T-cell (primary cell): ENCODE measurements around the gene ENOPH1. TPM values are rescaled to one million over a fixed set of nuclear protein-coding genes. Genes with fewer than 3 reads are reported as not detected.

Experiments
- ATAC-seq, 4 experiments: fragments of 200-7000 bp in 3 of 4; fragments of 150-1000 bp in 1 of 4; cut with Tn5 transposase; replicated peaks in 1 of 4; 1 replicate in 3 of 4; 2 replicates in 1 of 4; pipeline ENCODE4 v1.10.0; 2021; ENCODE audit warnings: moderate library complexity in 3 of 4, mild to moderate bottlenecking in 2 of 4, moderate number of reproducible peaks in 1 of 4
- CTCF ChIA-PET, 2 donors: fragments of 300-600 bp; sonication (Branson Sonifier 250); formaldehyde crosslinking; loops; one replicate each; lab custom pipeline; 2022; ENCODE audit warnings: antibody characterized with exemption in 2 of 2; lab: Charles Lee
- POLR2A ChIA-PET, 2 donors: fragments of 300-600 bp; sonication (Branson Sonifier 250); formaldehyde crosslinking; loops; one replicate each; lab custom pipeline; 2022; ENCODE audit warnings: antibody characterized with exemption in 2 of 2; lab: Charles Lee
- DNase-seq, 35 experiments: peaks; one replicate each; pipeline versions ENCODE4 v3.0.0 to v3.0.0-alpha.2; 2013 to 2023
- H3K27ac ChIP-seq: one replicate; pipeline ENCODE4 v1.5.1; 2013; ENCODE audit warnings: low read length
- H3K27me3 ChIP-seq, 2 experiments: replicated peaks in 1 of 2; 1 replicate in 1 of 2; 2 replicates in 1 of 2; pipeline versions ENCODE4 v1.6.1 to v1.7.0; 2013; ENCODE audit warnings: low read length in 1 of 2, mixed read lengths in 1 of 2; ENCODE audit not compliant: control insufficient read depth in 2 of 2, insufficient read depth in 2 of 2; ENCODE audit errors: extremely low read depth in 1 of 2
- H3K36me3 ChIP-seq, 2 donors: 1 replicate in 1 of 2; 2 replicates in 1 of 2; pipeline versions ENCODE4 v1.6.1 to v1.7.0; 2013; ENCODE audit warnings: low read length in 1 of 2; ENCODE audit not compliant: control insufficient read depth in 2 of 2, insufficient read depth in 1 of 2; ENCODE audit errors: extremely low read depth in 1 of 2
- H3K4me1 ChIP-seq, 2 experiments: 1 replicate in 1 of 2; 2 replicates in 1 of 2; pipeline versions ENCODE4 v1.6.1 to v1.7.0; 2013; ENCODE audit warnings: low read length in 2 of 2, mixed read lengths in 1 of 2; ENCODE audit not compliant: insufficient read depth in 2 of 2, control insufficient read depth in 1 of 2; ENCODE audit errors: extremely low read depth in 1 of 2
- H3K4me3 ChIP-seq, 2 donors: 1 replicate in 1 of 2; 2 replicates in 1 of 2; pipeline versions ENCODE4 v1.5.1 to v1.7.0; 2013; ENCODE audit warnings: mild to moderate bottlenecking in 2 of 2, low read length in 1 of 2, moderate library complexity in 1 of 2; ENCODE audit not compliant: control insufficient read depth in 1 of 2; ENCODE audit errors: extremely low read depth in 1 of 2
- H3K9me3 ChIP-seq: 2 replicates; pipeline ENCODE4 v1.7.0; 2013
- H3K27ac Mint-ChIP-seq, 2 donors: one replicate each; pipeline ENCODE4 v1.8.0; 2020 to 2021; ENCODE audit warnings: mild to moderate bottlenecking in 2 of 2, mixed read lengths in 2 of 2
- H3K27me3 Mint-ChIP-seq, 2 donors: one replicate each; pipeline ENCODE4 v1.8.0; 2021 to 2022; ENCODE audit warnings: mixed read lengths in 2 of 2
- H3K36me3 Mint-ChIP-seq: one replicate; pipeline ENCODE4 v1.8.0; 2021; ENCODE audit warnings: mixed read lengths
- H3K4me1 Mint-ChIP-seq, 3 donors: one replicate each; pipeline ENCODE4 v1.8.0; 2020 to 2022; ENCODE audit warnings: mixed read lengths in 3 of 3, mild to moderate bottlenecking in 1 of 3
- H3K4me3 Mint-ChIP-seq, 3 donors: one replicate each; pipeline ENCODE4 v1.8.0; 2020 to 2022; ENCODE audit warnings: mild to moderate bottlenecking in 3 of 3, mixed read lengths in 3 of 3, moderate library complexity in 3 of 3
- H3K9me3 Mint-ChIP-seq, 3 donors: one replicate each; pipeline ENCODE4 v1.8.0; 2020 to 2022; ENCODE audit warnings: mixed read lengths in 3 of 3
- WGBS: methylation state at CpG from one replicate; pipeline ENCODE4 v1.1.5; 2013; ENCODE audit warnings: missing lambda C conversion rate; ENCODE audit not compliant: insufficient coverage; 5-methylcytosine and 5-hydroxymethylcytosine counted together
- total RNA-seq, 35 experiments: library from RNA in 6 of 35; stranded (reverse) in 6 of 35; fragments of 120-200 nt in 1 of 35; gene quantifications; one replicate each; pipeline versions ENCODE4 v1.2.1 to v1.2.4 and lab custom pipeline; 2013 to 2026

The ENOPH1 gene
- total RNA-seq, 5 donors from 2014 or later (not counting 1 experiment from before 2014, with no cell fraction given) = 21.8 to 29.4 (median 25.9) TPM

DNA sequence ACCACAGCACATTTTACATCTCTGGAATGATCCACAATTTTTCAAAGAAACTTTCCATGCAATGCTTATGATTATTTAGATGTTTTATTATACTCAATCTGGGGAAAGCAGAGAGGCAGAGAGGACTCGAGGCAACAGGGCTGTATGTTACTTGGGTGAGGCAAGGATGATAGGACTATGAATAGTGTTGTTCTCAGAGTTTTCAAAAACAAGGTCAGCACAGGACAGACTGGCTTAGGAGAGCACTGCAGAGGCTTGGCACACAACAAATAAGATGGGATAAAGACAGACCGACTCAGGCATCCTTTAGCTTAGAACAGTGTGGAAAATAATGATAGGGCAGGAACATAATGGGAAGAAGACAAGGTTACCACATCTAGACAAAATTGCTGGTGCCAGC is 66.0 kb downstream of the ENOPH1 start:
- no peaks in the 10 kb centered on the region for H3K27me3 ChIP-seq
- no peak overlapping the region for H3K27ac Mint-ChIP-seq
- no peaks in the 10 kb centered on the region for H3K36me3 Mint-ChIP-seq
- no peaks in the 10 kb centered on the region for H3K9me3 ChIP-seq
- CTCF ChIA-PET = no interaction called here
- no peak for DNase-seq
- no peak overlapping the region for H3K4me3 ChIP-seq
- POLR2A ChIA-PET = no interaction called here
- no peaks in the 10 kb centered on the region for H3K36me3 ChIP-seq
- H3K9me3 Mint-ChIP-seq = no peaks in the 10 kb centered on the region
- no peak overlapping the region for H3K4me3 Mint-ChIP-seq
- peaks cover 0 to 1% of the 10 kb centered on the region in 2 donors for H3K27me3 Mint-ChIP-seq
- H3K4me1 ChIP-seq = no peaks in the 10 kb centered on the region
- ATAC-seq = no peak
- 100% methylated on average over 1 of the region's 2 CpGs for WGBS
- no peaks in the 10 kb centered on the region for H3K4me1 Mint-ChIP-seq
- H3K27ac ChIP-seq = no peak overlapping the region

GRCh38 chr4:82499738-82500434 is 69.5 kb downstream of the ENOPH1 start:
- Mint-ChIP-seq H3K27me3 (peaks cover 0 to 1% of the 10 kb centered on the region in 2 donors), H3K4me3 (no peak overlapping the region), H3K36me3 (no peaks in the 10 kb centered on the region), H3K4me1 (no peaks in the 10 kb centered on the region), H3K27ac (no peak overlapping the region), H3K9me3 (no peaks in the 10 kb centered on the region)
- no peak overlapping the region for H3K27ac ChIP-seq
- ChIA-PET CTCF (no interaction called here), POLR2A (interaction anchor here in 1 of 2 donors (0.6 kb wide), 1 partner anchor 427 kb away, joined by 5 read pairs; no protein-coding TSS in a partner anchor)
- no peaks in the 10 kb centered on the region for H3K36me3 ChIP-seq
- WGBS = 90% methylated on average over 2 of the region's 6 CpGs
- DNase-seq (no peak), ATAC-seq (no peak)
- H3K9me3 ChIP-seq = no peaks in the 10 kb centered on the region
- H3K4me1 ChIP-seq = no peaks in the 10 kb centered on the region
- H3K4me3 ChIP-seq = no peak overlapping the region
- H3K27me3 ChIP-seq = no peaks in the 10 kb centered on the region

GRCh38 chr4:82500435-82501153 is 70.2 kb downstream of the ENOPH1 start:
- CTCF ChIA-PET = no interaction called here

GRCh38 chr4:82501154-82501442 is 70.7 kb downstream of the ENOPH1 start:
- ChIA-PET POLR2A (no interaction called here), CTCF (no interaction called here)
- H3K9me3 ChIP-seq = no peaks in the 10 kb centered on the region
- no peaks in the 10 kb centered on the region for H3K9me3 Mint-ChIP-seq
- H3K27ac ChIP-seq = no peak overlapping the region
- ATAC-seq = no peak
- H3K27me3 ChIP-seq = no peaks in the 10 kb centered on the region
- peaks cover 0 to 1% of the 10 kb centered on the region in 2 donors for H3K27me3 Mint-ChIP-seq
- H3K4me1 ChIP-seq = no peaks in the 10 kb centered on the region
- no peak overlapping the region for H3K4me3 ChIP-seq
- H3K36me3 ChIP-seq = no peaks in the 10 kb centered on the region
- H3K27ac Mint-ChIP-seq = no peak overlapping the region
- no peaks in the 10 kb centered on the region for H3K4me1 Mint-ChIP-seq
- no CpG with 5 or more reads among the region's 2 CpGs for WGBS
- DNase-seq = no peak
- no peak overlapping the region for H3K4me3 Mint-ChIP-seq
- no peaks in the 10 kb centered on the region for H3K36me3 Mint-ChIP-seq

More at GRCh38 chr4:82500435-82501153, 70.2 kb downstream of the ENOPH1 start:
- POLR2A ChIA-PET = interaction anchor here in 1 of 2 donors (0.6 kb wide), 1 partner anchor 427 kb away, joined by 5 read pairs; no protein-coding TSS in a partner anchor
- Mint-ChIP-seq H3K27me3 (peaks cover 0 to 1% of the 10 kb centered on the region in 2 donors), H3K4me3 (no peak overlapping the region), H3K27ac (no peak overlapping the region), H3K9me3 (no peaks in the 10 kb centered on the region), H3K36me3 (no peaks in the 10 kb centered on the region), H3K4me1 (no peaks in the 10 kb centered on the region)
- WGBS = 85% methylated on average over 4 of the region's 5 CpGs
- Histone ChIP-seq H3K4me1 (no peaks in the 10 kb centered on the region), H3K27ac (no peak overlapping the region), H3K36me3 (no peaks in the 10 kb centered on the region), H3K27me3 (no peaks in the 10 kb centered on the region), H3K4me3 (no peak overlapping the region), H3K9me3 (no peaks in the 10 kb centered on the region)
- ATAC-seq (no peak), DNase-seq (no peak)

DNA sequence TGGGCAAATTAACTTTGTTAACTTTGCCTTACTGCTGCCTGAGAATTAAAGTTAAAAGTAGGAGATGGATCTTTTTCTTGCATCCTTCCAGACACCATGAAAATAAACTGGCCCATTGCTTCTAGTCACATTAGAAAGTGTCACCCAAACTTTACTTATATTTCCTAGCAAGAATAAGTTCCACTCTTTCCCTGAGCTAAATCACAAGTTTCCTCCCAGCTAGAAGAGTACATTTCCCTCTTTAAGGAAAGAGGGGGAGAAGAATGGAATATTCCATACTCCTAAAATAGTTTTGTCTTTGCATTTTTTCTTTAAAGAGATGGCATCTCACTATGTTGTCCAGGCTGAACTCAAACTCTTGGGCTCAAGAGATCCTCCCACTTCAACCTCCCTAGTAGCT is 77.6 kb downstream of the ENOPH1 start:
- no peak overlapping the region for H3K4me3 Mint-ChIP-seq
- H3K27me3 Mint-ChIP-seq = peaks cover 0 to 22% of the 10 kb centered on the region in 2 donors
- H3K27ac Mint-ChIP-seq = no peak overlapping the region
- H3K36me3 Mint-ChIP-seq = no peaks in the 10 kb centered on the region
- DNase-seq = no peak
- Histone ChIP-seq H3K27ac (no peak overlapping the region), H3K27me3 (peaks cover 0 to 5% of the 10 kb centered on the region in 2 experiments), H3K36me3 (no peaks in the 10 kb centered on the region), H3K4me3 (no peak overlapping the region), H3K9me3 (no peaks in the 10 kb centered on the region), H3K4me1 (no peaks in the 10 kb centered on the region)
- no peaks in the 10 kb centered on the region for H3K4me1 Mint-ChIP-seq
- ChIA-PET CTCF (no interaction called here), POLR2A (no interaction called here)
- no peaks in the 10 kb centered on the region for H3K9me3 Mint-ChIP-seq
- ATAC-seq = no peak

DNA sequence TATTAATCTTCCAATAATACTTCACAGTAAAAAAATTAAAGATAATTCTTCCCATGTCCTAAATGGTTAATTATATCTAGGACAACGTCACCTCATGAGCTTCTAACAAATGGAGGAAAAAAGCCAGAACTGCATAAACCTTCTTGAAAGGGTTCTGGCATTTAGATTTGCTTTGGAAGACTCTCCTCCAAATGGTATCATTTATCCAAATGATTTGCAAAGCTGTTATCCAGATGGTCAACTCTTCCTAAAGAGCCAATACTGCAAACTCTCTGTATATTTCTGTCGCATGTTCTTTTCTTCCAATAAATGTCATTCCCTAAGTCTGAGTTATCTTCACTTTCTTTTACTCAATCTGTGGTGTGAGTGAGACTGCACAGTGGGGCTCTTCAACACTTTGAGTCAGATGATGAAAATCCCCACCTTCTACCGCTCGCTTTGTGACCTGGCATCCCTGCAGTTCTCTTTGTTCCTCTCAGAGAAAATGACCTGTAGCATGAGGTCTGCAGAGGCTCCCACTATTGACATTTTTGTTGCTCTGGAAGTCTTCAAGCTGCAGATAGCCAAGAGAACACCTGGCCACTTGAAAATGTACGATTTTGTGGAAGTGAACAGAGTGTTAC is 78.5 kb downstream of the ENOPH1 start:
- H3K36me3 Mint-ChIP-seq = no peaks in the 10 kb centered on the region
- peaks cover 0 to 29% of the 10 kb centered on the region in 2 donors for H3K27me3 Mint-ChIP-seq
- no peak overlapping the region for H3K4me3 ChIP-seq
- H3K36me3 ChIP-seq = no peaks in the 10 kb centered on the region
- H3K27ac Mint-ChIP-seq = no peak overlapping the region
- peaks cover 0 to 7% of the 10 kb centered on the region in 2 experiments for H3K27me3 ChIP-seq
- H3K9me3 ChIP-seq = no peaks in the 10 kb centered on the region
- H3K4me1 ChIP-seq = no peaks in the 10 kb centered on the region
- H3K4me1 Mint-ChIP-seq = no peaks in the 10 kb centered on the region
- H3K9me3 Mint-ChIP-seq = no peaks in the 10 kb centered on the region
- ChIA-PET CTCF (no interaction called here), POLR2A (interaction anchor here in 1 of 2 donors (0.7 kb wide), 1 partner anchor 213 kb away, joined by 3 read pairs; no protein-coding TSS in a partner anchor)
- no peak for ATAC-seq
- 67% methylated on average over 2 of the region's 5 CpGs for WGBS
- DNase-seq = no peak
- H3K4me3 Mint-ChIP-seq = no peak overlapping the region
- no peak overlapping the region for H3K27ac ChIP-seq
